Eye (tissue), 1 donor: Measurements from ENCODE around the gene KCNQ1.

Experiments used
- DNase-seq: peaks from one replicate; pipeline ENCODE4 v3.0.0-alpha.2; 2015

KCNQ1 gene

GRCh38 chr11:2444821-2445745, at the start of gene KCNQ1:
Gene KCNQ1, plus strand, starts transcription at chr11:2445008. Its CDS starts 91 bp downstream, at chr11:2445099.
- peak; percentile 37 for DNase-seq

GRCh38 chr11:2395211-2395730, 49.5 kb upstream of the KCNQ1 start:
- no peak for DNase-seq

- DNase-seq, result no peak
Observed at GRCh38 chr11:2395856-2396255, 49.0 kb upstream of the KCNQ1 start.

- DNase-seq, result no peak
Observed at GRCh38 chr11:2396471-2396870, 48.3 kb upstream of the KCNQ1 start.

GRCh38 chr11:2397005-2397404, 47.8 kb upstream of the KCNQ1 start:
- no peak for DNase-seq

- no peak for DNase-seq
Observed at GRCh38 chr11:2398664-2399355, 46.0 kb upstream of the KCNQ1 start.

- no peak for DNase-seq
Observed at GRCh38 chr11:2399488-2400068, 45.2 kb upstream of the KCNQ1 start.

GRCh38 chr11:2400069-2400761, 44.6 kb upstream of the KCNQ1 start, which contains the start of gene TSSC4:
Gene TSSC4, plus strand, starts transcription at chr11:2400750. Its CDS starts 1,884 bp downstream, at chr11:2402634.
- DNase-seq, result peak; percentile 100

- no peak for DNase-seq
Observed at GRCh38 chr11:2400762-2401435, 43.9 kb upstream of the KCNQ1 start.

GRCh38 chr11:2401436-2401984, 43.3 kb upstream of the KCNQ1 start:
- no peak for DNase-seq

- no peak for DNase-seq
Observed at GRCh38 chr11:2402106-2402505, 42.7 kb upstream of the KCNQ1 start.

- no peak for DNase-seq
Observed at GRCh38 chr11:2402890-2403645, 41.7 kb upstream of the KCNQ1 start.

GRCh38 chr11:2404735-2405196, 40.0 kb upstream of the KCNQ1 start:
- DNase-seq, result no peak

- DNase-seq, result no peak
Observed at GRCh38 chr11:2406451-2406850, 38.4 kb upstream of the KCNQ1 start.

GRCh38 chr11:2406878-2407410, 37.9 kb upstream of the KCNQ1 start:
- DNase-seq, result no peak

- peak; percentile 12 for DNase-seq
Observed at GRCh38 chr11:2408671-2409070, 36.1 kb upstream of the KCNQ1 start.

- no peak for DNase-seq
Observed at GRCh38 chr11:2409126-2409525, 35.7 kb upstream of the KCNQ1 start.

- peak; percentile 76 for DNase-seq
Observed at GRCh38 chr11:2409611-2410468, 35.0 kb upstream of the KCNQ1 start.

- DNase-seq, result peak; percentile 9
Observed at GRCh38 chr11:2410616-2411015, 34.2 kb upstream of the KCNQ1 start.
